Stimulated activated CD8-positive, alpha-beta memory T cell treated with anti-CD3 and anti-CD28 coated beads, Interleukin-15, amount 100 ng/mL, for 4 hours (primary cell): ENCODE results near the gene NOTCH4.
"Not testable (repeated sequence)": the region's sequence is repeated elsewhere in the genome, so short reads cannot be mapped to it uniquely, and the experiment has no call there.

Experiments
- DNase-seq, 2 donors: peaks; one replicate each; pipeline ENCODE4 v3.0.0-alpha.2; 2020; ENCODE audit warnings: low read depth in 2 of 2

The NOTCH4 gene

DNA sequence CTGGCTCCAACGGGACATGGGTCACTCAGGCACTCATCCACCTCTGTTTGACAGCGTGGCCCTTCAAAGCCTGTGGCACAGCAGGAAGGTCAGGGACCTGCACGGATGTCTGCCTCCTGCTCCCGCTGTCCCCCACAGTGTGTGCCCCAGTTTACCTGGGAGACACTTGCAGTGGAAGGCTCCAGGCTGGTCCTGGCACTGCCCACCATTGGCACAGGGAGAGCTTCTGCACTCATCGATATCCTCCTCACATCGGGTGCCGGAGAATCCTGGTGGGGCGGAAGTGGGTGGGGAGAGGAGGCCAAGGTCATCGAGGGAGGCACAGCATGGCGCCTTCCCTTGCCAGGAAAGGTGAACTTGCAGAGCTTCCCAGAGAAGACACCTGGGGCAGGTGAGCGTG is 6.9 kb downstream of the NOTCH4 start:
- no peak for DNase-seq

DNA sequence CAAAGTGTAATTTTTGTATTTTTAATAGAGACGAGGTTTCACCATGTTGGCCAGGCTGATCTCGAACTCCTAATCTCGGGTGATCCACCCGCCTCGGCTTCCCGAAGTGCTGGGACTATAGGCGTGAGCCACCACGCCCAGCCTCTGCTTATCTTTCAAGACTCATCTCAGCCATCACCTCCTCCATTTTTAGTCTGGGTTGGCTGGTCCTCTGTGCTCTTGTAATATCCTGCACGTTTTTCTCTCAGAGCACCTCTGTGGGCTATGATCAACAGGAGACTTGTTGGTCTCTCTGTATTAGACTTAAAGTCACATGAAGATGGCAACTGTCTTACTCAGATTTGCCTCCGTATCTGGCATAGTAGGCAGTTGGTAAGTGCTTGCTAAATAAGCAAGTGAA is 7.6 kb downstream of the NOTCH4 start:
- no peak for DNase-seq

DNA sequence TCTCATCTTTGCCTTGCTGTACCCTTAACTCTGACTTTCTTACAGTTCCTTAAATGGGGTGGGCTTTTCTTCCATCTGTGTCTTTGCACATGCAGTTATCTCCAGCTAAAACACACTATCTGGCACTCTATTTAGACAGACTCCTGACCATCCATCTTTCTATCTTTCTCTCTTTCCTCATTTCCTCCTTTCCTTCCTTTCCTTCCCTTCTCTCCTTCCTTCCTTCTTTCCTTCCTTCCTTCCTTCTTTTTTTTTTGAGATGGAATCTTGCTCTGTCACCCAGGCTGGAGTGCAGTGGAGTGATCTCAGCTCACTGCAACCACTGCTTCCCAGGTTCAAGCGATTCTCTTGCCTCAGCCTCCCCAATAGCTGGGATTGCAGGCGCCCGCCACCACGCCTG is 8.2 kb downstream of the NOTCH4 start:
- no peak for DNase-seq

DNA sequence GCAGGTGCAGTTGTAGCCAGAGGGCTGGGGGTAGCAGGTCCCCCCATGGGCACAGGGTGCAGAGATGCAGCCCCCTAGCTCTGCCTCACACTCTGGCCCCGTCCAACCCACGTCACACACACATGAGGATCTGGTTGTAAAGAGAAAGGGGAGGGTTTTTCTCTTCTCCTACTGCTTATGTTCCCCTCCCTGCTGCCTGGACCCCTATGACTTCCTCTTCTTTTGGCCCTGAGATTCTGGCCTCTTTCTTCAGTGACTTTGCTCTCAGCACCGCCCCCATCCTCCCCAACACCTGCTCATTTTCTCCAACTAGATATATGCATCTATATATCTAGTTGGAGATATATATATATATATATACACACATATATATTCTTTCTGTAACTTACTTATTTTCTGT is 9.7 kb downstream of the NOTCH4 start:
- DNase-seq = no peak

GRCh38 chr6:32213649-32214048 is 10.2 kb downstream of the NOTCH4 start:
- DNase-seq = no peak

- no peak for DNase-seq
Measured at GRCh38 chr6:32212076-32212760, 11.6 kb downstream of the NOTCH4 start.

DNA sequence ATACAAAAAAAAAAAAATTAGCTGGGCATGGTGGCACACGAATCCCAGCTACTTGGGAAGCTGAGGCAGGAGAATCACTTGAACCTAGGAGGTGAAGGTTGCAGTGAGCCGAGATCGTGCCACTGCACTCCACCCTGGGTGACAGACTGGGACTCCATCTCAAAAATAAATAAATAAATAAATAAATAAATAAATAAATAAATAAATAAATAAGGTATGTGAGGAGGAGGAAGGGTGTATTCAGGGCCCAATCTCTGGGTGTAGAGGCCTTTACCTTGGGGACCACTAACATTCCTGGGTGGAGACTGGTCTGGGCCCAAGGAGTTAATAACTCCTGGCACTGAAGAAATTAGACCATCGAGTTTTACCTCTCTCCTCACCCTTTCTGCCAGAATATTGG is 12.4 kb downstream of the NOTCH4 start:
- not testable (repeated sequence) for DNase-seq

DNA sequence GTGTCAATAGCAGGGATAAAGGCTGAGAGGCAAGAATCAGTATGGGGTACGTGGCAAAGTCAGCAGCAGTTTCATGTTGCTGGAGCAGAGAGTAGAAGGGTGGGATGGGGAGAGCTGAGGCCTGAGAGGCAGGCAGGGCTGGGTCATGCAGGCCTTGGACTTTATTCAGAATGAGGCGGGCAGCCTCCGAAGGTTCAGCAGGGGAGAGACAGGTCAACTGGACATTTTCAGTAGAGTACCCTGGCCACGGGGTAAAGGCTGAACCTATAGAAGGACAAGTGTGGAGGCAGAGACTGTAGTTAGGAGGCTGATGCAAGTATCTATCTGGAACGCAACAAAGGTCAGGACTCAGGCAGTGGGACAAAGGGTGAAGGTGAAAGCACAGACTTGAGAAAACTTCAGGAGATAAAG is 13.7 kb downstream of the NOTCH4 start:
- DNase-seq = no peak

GRCh38 chr6:32208996-32209395 is 14.9 kb downstream of the NOTCH4 start:
- no peak for DNase-seq

GRCh38 chr6:32204268-32204715 is 19.6 kb downstream of the NOTCH4 start:
- DNase-seq = no peak

DNA sequence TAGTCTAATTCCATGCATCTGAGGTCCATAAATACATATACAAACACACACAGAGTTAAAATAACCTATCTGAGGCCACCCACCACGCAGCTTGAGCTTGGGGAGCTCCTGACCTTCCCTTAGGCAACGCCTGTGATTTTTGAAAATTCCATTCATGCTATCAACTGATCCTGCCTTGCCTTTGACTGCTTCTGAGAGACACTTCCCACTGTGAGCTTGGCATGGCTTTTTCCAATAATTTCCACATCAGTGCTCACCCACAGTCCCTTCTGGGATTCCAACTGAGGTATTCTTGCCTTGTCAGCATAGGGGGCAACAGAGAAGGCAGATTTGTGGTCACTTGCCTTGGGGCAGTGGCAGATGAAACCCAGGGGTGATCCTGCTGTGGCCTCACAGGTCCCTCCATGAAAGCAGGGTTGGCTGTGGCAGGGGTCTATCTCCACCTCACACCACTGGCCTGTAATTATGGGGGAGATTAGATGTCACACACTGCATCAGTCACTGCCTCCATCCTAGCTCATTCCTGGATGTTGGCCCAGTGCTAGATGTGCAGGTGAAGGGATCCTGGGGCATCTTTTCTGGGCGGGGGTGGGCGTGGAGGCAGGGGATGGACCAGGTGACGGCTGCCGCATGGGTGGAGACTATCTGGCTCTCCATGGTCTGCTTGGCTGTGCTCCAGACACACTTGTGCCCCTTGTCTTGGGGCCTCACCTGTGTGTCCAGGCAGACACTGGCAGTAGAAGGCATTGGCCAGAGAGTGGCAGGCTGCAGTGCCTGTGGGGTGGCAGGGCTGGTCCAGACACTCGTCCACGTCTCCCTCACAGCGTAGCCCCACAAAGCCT is 20.2 kb downstream of the NOTCH4 start:
- DNase-seq = no peak

DNA sequence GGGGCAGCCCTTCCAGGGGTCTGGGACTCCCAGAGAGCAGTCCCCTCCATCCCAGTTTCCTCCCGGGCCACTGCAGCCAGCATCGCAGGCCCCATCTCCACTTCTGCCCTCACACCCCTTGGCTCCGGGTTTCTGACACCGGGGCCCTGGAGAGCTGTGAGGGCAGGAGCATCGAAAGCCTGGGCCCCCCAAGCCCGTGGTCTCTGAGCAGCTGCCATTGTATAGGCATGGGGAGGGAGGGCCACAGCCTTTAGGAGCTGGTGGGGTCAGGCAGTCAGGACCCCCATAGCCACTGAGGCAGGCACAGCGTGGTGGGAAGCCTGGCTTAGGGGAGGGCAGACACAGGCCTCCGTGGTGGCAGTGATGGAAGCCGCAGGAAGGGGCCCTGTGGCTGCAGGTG is 21.7 kb downstream of the NOTCH4 start:
- no peak for DNase-seq

GRCh38 chr6:32200711-32201475 is 23.0 kb downstream of the NOTCH4 start:
- DNase-seq = no peak

DNA sequence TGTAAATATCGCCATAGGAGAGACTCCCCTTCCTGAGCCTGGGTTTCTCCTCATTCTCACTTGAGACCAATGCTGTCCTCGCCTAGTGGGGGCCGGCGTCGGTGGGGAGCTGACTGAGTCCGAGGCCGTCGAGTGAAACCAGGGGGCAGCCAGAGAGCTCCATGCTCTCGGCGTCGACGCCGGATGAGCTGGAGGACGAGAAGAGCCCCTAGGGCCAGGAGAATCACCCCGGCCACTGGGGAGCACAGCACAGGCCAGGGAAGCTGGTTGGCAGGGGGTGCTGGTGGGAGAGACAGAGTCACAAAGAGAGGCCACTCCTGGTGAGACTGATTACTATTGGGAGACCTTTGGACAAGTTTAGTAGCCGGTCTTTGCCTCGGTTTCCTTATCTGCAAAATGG is 25.0 kb downstream of the NOTCH4 start:
- DNase-seq = no peak

DNA sequence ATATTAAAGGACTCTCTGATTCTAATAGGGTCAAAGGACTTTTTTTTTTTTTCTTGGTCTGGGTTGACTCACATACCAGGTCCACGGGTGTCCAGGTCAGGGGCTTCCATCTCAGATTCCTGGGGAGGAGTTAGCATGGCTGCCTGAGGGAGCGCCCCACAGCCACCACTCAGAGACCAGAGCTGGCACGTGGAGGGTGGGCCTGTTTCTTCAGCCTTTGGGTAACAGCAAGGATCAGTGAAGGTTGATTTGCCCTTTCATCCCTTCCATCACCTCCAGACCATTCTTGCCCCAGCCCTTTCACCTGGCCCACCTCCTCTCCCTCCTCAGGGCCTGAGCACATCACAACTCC is 25.5 kb downstream of the NOTCH4 start:
- DNase-seq = no peak

DNA sequence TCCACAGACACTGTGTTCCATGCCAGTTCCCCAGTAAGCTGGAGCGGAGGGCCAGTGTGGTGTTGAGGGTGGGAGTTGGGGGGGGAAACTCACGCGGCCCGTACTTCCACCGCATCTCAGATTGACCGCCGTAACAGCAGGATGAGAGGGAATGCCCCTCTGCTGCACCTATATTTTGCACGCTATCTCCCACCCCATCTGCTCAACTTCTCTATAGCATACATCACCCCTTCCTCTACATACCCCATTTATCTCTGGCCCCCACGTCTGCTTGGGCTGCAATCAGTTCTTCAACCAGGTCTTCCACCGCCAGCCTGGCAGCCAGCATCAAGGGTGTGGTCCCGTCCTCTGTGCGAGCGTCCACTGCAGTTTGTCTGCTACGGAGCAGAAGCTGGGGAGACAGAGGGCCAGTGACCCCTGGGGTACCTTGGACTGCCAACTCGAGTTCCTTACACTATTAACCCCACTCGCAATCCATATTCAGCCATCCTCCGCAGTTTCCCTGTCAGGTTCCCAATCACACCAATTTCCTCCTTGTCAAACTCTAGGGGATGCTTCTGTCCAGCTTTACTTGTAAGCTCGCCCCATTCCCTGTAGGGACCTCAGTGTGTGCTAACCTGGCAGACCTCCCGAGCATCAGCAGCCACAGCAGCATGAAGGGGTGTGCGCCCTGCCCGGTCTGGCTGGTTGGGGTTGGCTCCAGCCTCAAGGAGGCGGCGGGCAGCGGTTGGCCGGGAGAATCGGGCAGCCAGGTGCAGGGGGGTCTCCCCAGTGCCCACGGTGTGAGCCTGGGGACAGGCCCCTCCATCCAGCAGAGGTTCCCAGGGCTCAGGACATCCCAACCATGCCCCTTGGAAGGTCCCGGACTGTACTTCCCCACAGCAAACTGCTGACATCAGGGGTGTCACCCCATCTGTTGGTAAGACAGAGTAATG is 26.9 kb downstream of the NOTCH4 start:
- no peak for DNase-seq

- peak in 1 of 2 donors; percentile 45 for DNase-seq
Measured at GRCh38 chr6:32195902-32196681, 27.8 kb downstream of the NOTCH4 start.

DNA sequence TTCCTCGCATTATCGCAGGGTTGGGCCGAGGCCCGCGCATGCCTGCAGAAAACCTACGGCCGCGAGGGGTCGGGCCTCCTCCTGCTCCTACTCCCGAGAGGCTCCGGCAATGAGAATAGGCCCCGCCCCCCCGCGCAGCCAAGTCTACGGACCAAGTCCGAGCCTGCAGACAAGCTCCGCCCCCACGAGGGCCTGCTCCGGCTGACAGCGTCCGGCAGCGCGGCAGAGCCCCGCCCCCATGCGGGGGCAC is 28.3 kb downstream of the NOTCH4 start:
- peak; percentile 99 to 100 for DNase-seq

DNA sequence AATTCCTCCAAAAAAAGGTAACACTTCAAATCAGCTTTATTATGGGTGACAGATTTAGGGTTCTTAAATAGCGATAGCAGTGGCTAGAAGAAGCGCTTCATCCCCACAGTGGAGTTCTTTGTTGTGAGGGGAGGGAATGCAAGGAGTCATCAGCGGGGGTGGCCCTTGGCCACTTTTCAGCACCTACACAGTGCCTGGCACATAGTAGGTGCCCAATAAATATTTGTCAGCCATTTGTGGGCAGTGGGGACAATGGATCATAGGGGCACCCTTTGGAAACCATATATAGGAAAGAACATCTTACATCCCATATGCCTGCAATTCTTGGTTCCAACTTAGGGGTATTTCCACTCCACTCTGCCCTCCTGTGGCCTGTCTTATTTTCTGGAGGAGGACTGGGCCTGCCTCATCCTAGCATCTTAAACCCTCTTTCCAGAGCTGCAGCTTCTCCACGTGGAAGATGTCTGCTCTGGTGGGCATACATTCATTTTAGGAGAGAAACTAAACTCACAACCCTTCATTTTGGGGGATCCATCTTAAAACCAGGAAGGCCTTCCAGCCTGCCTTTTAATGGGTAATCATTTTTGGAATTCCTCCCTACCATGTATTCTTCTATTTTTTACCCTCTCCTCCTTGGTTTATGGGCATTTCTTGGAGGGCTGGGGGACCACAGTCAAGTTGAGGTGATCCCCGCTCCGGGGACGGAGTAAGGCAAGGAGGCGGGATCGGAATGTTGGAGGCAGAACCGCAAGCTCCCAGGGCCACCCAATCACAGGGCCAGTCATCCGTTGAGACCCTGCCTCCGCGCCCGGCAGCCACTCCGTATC is 28.8 kb downstream of the NOTCH4 start:
- DNase-seq = no peak

DNA sequence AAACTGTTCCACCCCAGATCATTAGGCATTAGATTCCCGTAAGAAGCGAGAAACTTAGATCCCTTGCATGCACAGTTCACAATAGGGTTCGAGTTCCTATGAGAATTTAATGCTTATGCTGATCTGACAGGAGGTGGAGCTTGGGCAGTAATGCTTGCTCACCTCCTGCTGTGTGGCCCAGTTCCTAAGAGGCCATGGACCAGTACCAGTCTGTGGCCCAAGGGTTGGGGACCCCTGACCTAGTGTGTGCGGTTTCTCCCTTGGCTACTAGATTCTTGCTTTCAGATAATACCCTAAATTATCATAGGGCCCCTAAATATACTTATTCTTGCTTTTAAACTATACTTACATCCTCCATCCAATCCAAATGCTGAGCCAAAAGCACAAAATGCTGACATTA is 29.5 kb downstream of the NOTCH4 start:
- DNase-seq = no peak
